Activated T-helper 1 cell treated with anti-CD3 and anti-CD28 coated beads, Interleukin-12 subunit alpha, Interleukin-12 subunit beta, Interleukin-2, Interleukin-4 antibody, amounts not matched to agents 30 ng/mL and 10 ng/mL and 1 ng/mL, durations not matched to agents 14 hours and 24 hours and 36 hours (primary cell): ENCODE data around the gene CCDC57. TPM values are rescaled to one million over a fixed set of nuclear protein-coding genes. Genes with fewer than 3 reads are reported as not detected.

Experiments
- DNase-seq: peaks from one replicate; pipeline ENCODE4 v3.0.0; 2021; ENCODE audit warnings: low spot score
- H3K27ac Mint-ChIP-seq: one replicate; pipeline ENCODE4 v1.8.0; 2021; ENCODE audit warnings: mild to moderate bottlenecking, mixed read lengths
- H3K27me3 Mint-ChIP-seq: one replicate; pipeline ENCODE4 v1.8.0; 2022; ENCODE audit warnings: mild to moderate bottlenecking, moderate library complexity, mixed read lengths; ENCODE audit not compliant: insufficient read depth
- H3K36me3 Mint-ChIP-seq: one replicate; pipeline ENCODE4 v1.8.0; 2021; ENCODE audit warnings: low read depth, mixed read lengths
- H3K4me1 Mint-ChIP-seq: one replicate; pipeline ENCODE4 v1.8.0; 2021; ENCODE audit warnings: low read depth, mixed read lengths
- H3K4me3 Mint-ChIP-seq: one replicate; pipeline ENCODE4 v1.8.0; 2021; ENCODE audit warnings: mild to moderate bottlenecking, moderate library complexity, mixed read lengths
- H3K9me3 Mint-ChIP-seq: one replicate; pipeline ENCODE4 v1.8.0; 2021; ENCODE audit warnings: mixed read lengths
- intact Hi-C: fragments of 100-400 bp; cut with micrococcal nuclease; formaldehyde crosslinking; loops from one replicate; pipeline ENCODE4 v1.15.1; 2024
- total RNA-seq: library from RNA; stranded (reverse); gene quantifications from 2 replicates; pipeline ENCODE4 v1.2.3, GENCODE V29; 2022

CCDC57 gene
- total RNA-seq, 1 donor from 2014 or later: 60.8 TPM

GRCh38 chr17:82089723-82090548, 122.7 kb downstream of the CCDC57 start:
- Mint-ChIP-seq H3K27ac (no peak overlapping the region), H3K4me3 (no peak overlapping the region), H3K9me3 (no peaks in the 10 kb centered on the region), H3K36me3 (peaks cover 13% of the 10 kb centered on the region), H3K4me1 (no peaks in the 10 kb centered on the region), H3K27me3 (no peaks in the 10 kb centered on the region)
- intact Hi-C loops: no loop called here
- DNase-seq: no peak

- no peak for DNase-seq
- peaks cover 13% of the 10 kb centered on the region for H3K36me3 Mint-ChIP-seq
- no peaks in the 10 kb centered on the region for H3K4me1 Mint-ChIP-seq
- H3K27ac Mint-ChIP-seq: no peak overlapping the region
- intact Hi-C loops: no loop called here
- no peak overlapping the region for H3K4me3 Mint-ChIP-seq
- H3K27me3 Mint-ChIP-seq: no peaks in the 10 kb centered on the region
- no peaks in the 10 kb centered on the region for H3K9me3 Mint-ChIP-seq
Observed at GRCh38 chr17:82088838-82089722, 123.6 kb downstream of the CCDC57 start.

- Mint-ChIP-seq H3K36me3 (peaks cover 11% of the 10 kb centered on the region), H3K27me3 (no peaks in the 10 kb centered on the region), H3K9me3 (no peaks in the 10 kb centered on the region), H3K4me3 (no peak overlapping the region), H3K4me1 (no peaks in the 10 kb centered on the region), H3K27ac (no peak overlapping the region)
- DNase-seq: no peak
- intact Hi-C loops: no loop called here
Observed at GRCh38 chr17:82087961-82088837, 124.4 kb downstream of the CCDC57 start.

- no peaks in the 10 kb centered on the region for H3K9me3 Mint-ChIP-seq
- no peak overlapping the region for H3K4me3 Mint-ChIP-seq
- peaks cover 13% of the 10 kb centered on the region for H3K36me3 Mint-ChIP-seq
- no peaks in the 10 kb centered on the region for H3K4me1 Mint-ChIP-seq
- intact Hi-C loops: no loop called here
- no peaks in the 10 kb centered on the region for H3K27me3 Mint-ChIP-seq
- H3K27ac Mint-ChIP-seq: no peak overlapping the region
- DNase-seq: no peak
Observed at GRCh38 chr17:82086941-82087906, 125.4 kb downstream of the CCDC57 start.

GRCh38 chr17:82085931-82086764, 126.5 kb downstream of the CCDC57 start:
- H3K27ac Mint-ChIP-seq: no peak overlapping the region
- intact Hi-C loops: no loop called here
- DNase-seq: no peak
- peaks cover 11% of the 10 kb centered on the region for H3K36me3 Mint-ChIP-seq
- H3K4me3 Mint-ChIP-seq: no peak overlapping the region
- no peaks in the 10 kb centered on the region for H3K9me3 Mint-ChIP-seq
- H3K4me1 Mint-ChIP-seq: no peaks in the 10 kb centered on the region
- H3K27me3 Mint-ChIP-seq: no peaks in the 10 kb centered on the region

- H3K9me3 Mint-ChIP-seq: no peaks in the 10 kb centered on the region
- no peak overlapping the region for H3K27ac Mint-ChIP-seq
- DNase-seq: no peak
- H3K27me3 Mint-ChIP-seq: no peaks in the 10 kb centered on the region
- H3K4me1 Mint-ChIP-seq: no peaks in the 10 kb centered on the region
- no peak overlapping the region for H3K4me3 Mint-ChIP-seq
- H3K36me3 Mint-ChIP-seq: peaks cover 11% of the 10 kb centered on the region
- intact Hi-C loops: no loop called here
Observed at GRCh38 chr17:82085031-82085861, 127.4 kb downstream of the CCDC57 start.

GRCh38 chr17:82084373-82085030, 128.1 kb downstream of the CCDC57 start:
- no peaks in the 10 kb centered on the region for H3K27me3 Mint-ChIP-seq
- no peaks in the 10 kb centered on the region for H3K9me3 Mint-ChIP-seq
- peaks cover 12% of the 10 kb centered on the region for H3K36me3 Mint-ChIP-seq
- no peak for DNase-seq
- intact Hi-C loops: no loop called here
- H3K4me1 Mint-ChIP-seq: no peaks in the 10 kb centered on the region
- no peak overlapping the region for H3K27ac Mint-ChIP-seq
- H3K4me3 Mint-ChIP-seq: no peak overlapping the region

- H3K9me3 Mint-ChIP-seq: no peaks in the 10 kb centered on the region
- no peak overlapping the region for H3K4me3 Mint-ChIP-seq
- H3K27ac Mint-ChIP-seq: no peak overlapping the region
- DNase-seq: no peak
- peaks cover 12% of the 10 kb centered on the region for H3K36me3 Mint-ChIP-seq
- no peaks in the 10 kb centered on the region for H3K27me3 Mint-ChIP-seq
- intact Hi-C loops: no loop called here
- H3K4me1 Mint-ChIP-seq: no peaks in the 10 kb centered on the region
Observed at GRCh38 chr17:82083533-82084359, 128.9 kb downstream of the CCDC57 start.

GRCh38 chr17:82083009-82083408, 129.6 kb downstream of the CCDC57 start:
- Mint-ChIP-seq H3K27me3 (no peaks in the 10 kb centered on the region), H3K4me3 (no peak overlapping the region), H3K36me3 (peaks cover 12% of the 10 kb centered on the region), H3K9me3 (no peaks in the 10 kb centered on the region), H3K4me1 (no peaks in the 10 kb centered on the region), H3K27ac (no peak overlapping the region)
- DNase-seq: no peak
- intact Hi-C loops: no loop called here

- peaks cover 12% of the 10 kb centered on the region for H3K36me3 Mint-ChIP-seq
- H3K27ac Mint-ChIP-seq: no peak overlapping the region
- no peaks in the 10 kb centered on the region for H3K27me3 Mint-ChIP-seq
- H3K4me3 Mint-ChIP-seq: no peak overlapping the region
- H3K9me3 Mint-ChIP-seq: no peaks in the 10 kb centered on the region
- no peak for DNase-seq
- intact Hi-C loops: no loop called here
- no peaks in the 10 kb centered on the region for H3K4me1 Mint-ChIP-seq
Observed at GRCh38 chr17:82082456-82082855, 130.2 kb downstream of the CCDC57 start.
